Epidermal melanocyte (primary cell): ENCODE results near the gene ATF7.
"Not testable (repeated sequence)": the region's sequence is repeated elsewhere in the genome, so short reads cannot be mapped to it uniquely, and the experiment has no call there.

ENCODE experiments used
- DNase-seq: peaks from one replicate; pipeline ENCODE4 v3.0.0; 2011; ENCODE audit warnings: low spot score; ENCODE audit not compliant: insufficient read length

Gene ATF7

GRCh38 chr12:53598971-53599370 lies 27.2 kb downstream of the ATF7 start:
- DNase-seq, result not testable (repeated sequence)

GRCh38 chr12:53596920-53597363 lies 29.2 kb downstream of the ATF7 start:
- DNase-seq, result no peak

- no peak for DNase-seq
Measured at GRCh38 chr12:53594897-53595615, 31.1 kb downstream of the ATF7 start.

- DNase-seq, result no peak
Measured at GRCh38 chr12:53593707-53594106, 32.5 kb downstream of the ATF7 start.

- no peak for DNase-seq
Measured at GRCh38 chr12:53593031-53593430, 33.2 kb downstream of the ATF7 start.

GRCh38 chr12:53592426-53592825 lies 33.8 kb downstream of the ATF7 start:
- no peak for DNase-seq

- no peak for DNase-seq
Measured at GRCh38 chr12:53591301-53592206, 34.6 kb downstream of the ATF7 start.

GRCh38 chr12:53590652-53591051 lies 35.5 kb downstream of the ATF7 start:
- DNase-seq, result no peak

- no peak for DNase-seq
Measured at GRCh38 chr12:53589915-53590314, 36.3 kb downstream of the ATF7 start.

GRCh38 chr12:53589423-53589822 lies 36.8 kb downstream of the ATF7 start:
- no peak for DNase-seq

GRCh38 chr12:53588123-53588522 lies 38.1 kb downstream of the ATF7 start:
- no peak for DNase-seq

GRCh38 chr12:53586745-53587144 lies 39.4 kb downstream of the ATF7 start:
- DNase-seq, result no peak

GRCh38 chr12:53585448-53586125 lies 40.6 kb downstream of the ATF7 start:
- DNase-seq, result no peak

GRCh38 chr12:53579545-53579955 lies 46.6 kb downstream of the ATF7 start:
- no peak for DNase-seq

GRCh38 chr12:53578783-53579182 lies 47.4 kb downstream of the ATF7 start:
- no peak for DNase-seq

- no peak for DNase-seq
Measured at GRCh38 chr12:53577941-53578352, 48.2 kb downstream of the ATF7 start.

- DNase-seq, result no peak
Measured at GRCh38 chr12:53575502-53576249, 50.5 kb downstream of the ATF7 start.

- DNase-seq, result no peak
Measured at GRCh38 chr12:53572134-53572758, 53.9 kb downstream of the ATF7 start.

GRCh38 chr12:53571295-53571694 lies 54.9 kb downstream of the ATF7 start:
- no peak for DNase-seq

GRCh38 chr12:53568809-53569557 lies 57.2 kb downstream of the ATF7 start:
- DNase-seq, result no peak
